GM10266 (cell line): Measurements from ENCODE around the gene OR5T2.
"Not testable (repeated sequence)": the region's sequence is repeated elsewhere in the genome, so short reads cannot be mapped to it uniquely, and the experiment has no call there.

Experiments used
- DNase-seq: peaks from one replicate; pipeline ENCODE4 v3.0.0; 2012; ENCODE audit errors: extremely low spot score
- CTCF ChIP-seq: IDR thresholded peaks from 2 replicates; pipeline ENCODE4 v1.5.1; 2012; ENCODE audit warnings: mild to moderate bottlenecking, low read depth; ENCODE audit not compliant: control insufficient read depth, insufficient read depth; ENCODE audit errors: missing control alignments

Gene OR5T2

GRCh38 chr11:56234155-56234554, at the start of gene OR5T2:
OR5T2 (minus strand) TSS chr11:56234255; CDS start chr11:56233062, 1,193 bp downstream.
- no peak for TF ChIP-seq CTCF
- no peak for DNase-seq

- DNase-seq, result no peak
- no peak for TF ChIP-seq CTCF
These were observed 39.8 kb upstream of the OR5T2 start, which contains the start of gene OR5T1 for GRCh38 chr11:56273854-56274253. OR5T1 (plus strand) TSS chr11:56274154; CDS start chr11:56275639, 1,485 bp downstream.

- no peak for TF ChIP-seq CTCF
- no peak for DNase-seq
These were observed 37.0 kb upstream of the OR5T2 start for GRCh38 chr11:56271092-56271491.

GRCh38 chr11:56251954-56252353, 17.9 kb upstream of the OR5T2 start, which contains the start of gene OR5T3:
OR5T3 (plus strand) TSS chr11:56252254; CDS start chr11:56252254, 0 bp downstream.
- TF ChIP-seq CTCF, result no peak
- DNase-seq, result no peak

GRCh38 chr11:56219735-56220134, 14.3 kb downstream of the OR5T2 start:
- not testable (repeated sequence) for DNase-seq

- TF ChIP-seq CTCF, result no peak
- no peak for DNase-seq
These were observed 19.5 kb downstream of the OR5T2 start for GRCh38 chr11:56214537-56214936.

GRCh38 chr11:56207790-56208189, 26.3 kb downstream of the OR5T2 start:
- TF ChIP-seq CTCF, result no peak
- no peak for DNase-seq

- DNase-seq, result no peak
- no peak for TF ChIP-seq CTCF
These were observed 36.7 kb downstream of the OR5T2 start for GRCh38 chr11:56197367-56197766.
